Measurements from ENCODE around the gene OR2B2.

Gene OR2B2

GRCh38 chr6:27867945-27868300 lies 44.3 kb downstream of the OR2B2 start:
- TF ChIP-seq SPI1 (IDR thresholded peaks at IDR 0.05; ENCODE audit: borderline replicate concordance, low read depth) (no peak), POLR2AphosphoS5 (IDR thresholded peaks at IDR 0.05; ENCODE audit: low read depth) (no peak), REST (IDR thresholded peaks at IDR 0.05; ENCODE audit: insufficient replicate concordance, low read depth) (no peak), CTCF (IDR thresholded peaks at IDR 0.05; ENCODE audit: insufficient read depth, low read length) (no peak), GABPA (IDR thresholded peaks at IDR 0.05; ENCODE audit: low read depth) (no peak)
- no peak overlapping the region for H3K4me3 ChIP-seq (replicated peaks; ENCODE audit: insufficient read depth, low read length)
- peak overlapping the region; percentile 95 for H3K27ac ChIP-seq (replicated peaks)
- no peak for DNase-seq (ENCODE audit: low read depth in 1 of 2, low spot score in 1 of 2)
- no peaks in the 10 kb centered on the region for H3K27me3 ChIP-seq (ENCODE audit: insufficient read depth, poor library complexity, severe bottlenecking)

- TF ChIP-seq POLR2AphosphoS5 (IDR thresholded peaks at IDR 0.05; ENCODE audit: low read depth), result peak; percentile 93; the same call in 1 of the 2 replicates
- no peak for TF ChIP-seq GABPA (IDR thresholded peaks at IDR 0.05; ENCODE audit: low read depth)
- Histone ChIP-seq H3K27me3 (ENCODE audit: insufficient read depth, poor library complexity, severe bottlenecking) (no peaks in the 10 kb centered on the region), H3K27ac (replicated peaks) (peak overlapping the region; percentile 95), H3K4me3 (replicated peaks; ENCODE audit: insufficient read depth, low read length) (peak overlapping the region; percentile 17)
- DNase-seq (ENCODE audit: low read depth in 1 of 2, low spot score in 1 of 2), result peak in 1 of 2 experiments; percentile 86
Measured at GRCh38 chr6:27867051-27867944, 44.9 kb downstream of the OR2B2 start.

GRCh38 chr6:27866357-27867050 lies 45.7 kb downstream of the OR2B2 start:
- Histone ChIP-seq H3K27ac (replicated peaks) (peak overlapping the region; percentile 95), H3K4me3 (replicated peaks; ENCODE audit: insufficient read depth, low read length) (peak overlapping the region; percentile 41), H3K27me3 (ENCODE audit: insufficient read depth, poor library complexity, severe bottlenecking) (no peaks in the 10 kb centered on the region)
- peak in 1 of 2 experiments; percentile 70 for DNase-seq (ENCODE audit: low read depth in 1 of 2, low spot score in 1 of 2)
- no peak for TF ChIP-seq CTCF (IDR thresholded peaks at IDR 0.05; ENCODE audit: insufficient read depth, low read length)
- peak; percentile 93; the same call in 1 of the 2 replicates for TF ChIP-seq POLR2AphosphoS5 (IDR thresholded peaks at IDR 0.05; ENCODE audit: low read depth)
- TF ChIP-seq SPI1 (IDR thresholded peaks at IDR 0.05; ENCODE audit: borderline replicate concordance, low read depth), result no peak

GRCh38 chr6:27865850-27866356 lies 46.3 kb downstream of the OR2B2 start:
- Histone ChIP-seq H3K27ac (replicated peaks) (peak overlapping the region; percentile 95), H3K4me3 (replicated peaks; ENCODE audit: insufficient read depth, low read length) (peak overlapping the region; percentile 41), H3K27me3 (ENCODE audit: insufficient read depth, poor library complexity, severe bottlenecking) (no peaks in the 10 kb centered on the region)
- TF ChIP-seq POLR2AphosphoS5 (IDR thresholded peaks at IDR 0.05; ENCODE audit: low read depth), result 0 out of 2 replicates have a peak, but pooled peaks have one; percentile 6
- no peak for TF ChIP-seq GABPA (IDR thresholded peaks at IDR 0.05; ENCODE audit: low read depth)
- peak in 1 of 2 experiments; percentile 62 for DNase-seq (ENCODE audit: low read depth in 1 of 2, low spot score in 1 of 2)
